HG03159 (cell line): Measurements from ENCODE around the gene MEF2D.

ENCODE experiments used
- ATAC-seq: cut with Tn5 transposase; IDR thresholded peaks from one replicate; pipeline ENCODE4 v1.9.1; 2021; ENCODE audit warnings: mild to moderate bottlenecking, moderate library complexity; ENCODE audit not compliant: unreplicated experiment

The MEF2D gene

GRCh38 chr1:156489166-156489934, 11.2 kb downstream of the MEF2D start:
- peak; percentile 20 for ATAC-seq

- ATAC-seq, result peak; percentile 45
These were observed 11.9 kb downstream of the MEF2D start for GRCh38 chr1:156488566-156489165.

- no peak for ATAC-seq
These were observed 12.7 kb downstream of the MEF2D start for GRCh38 chr1:156487862-156488261.

- no peak for ATAC-seq
These were observed 13.9 kb downstream of the MEF2D start for GRCh38 chr1:156486421-156487344.

- no peak for ATAC-seq
These were observed 14.6 kb downstream of the MEF2D start for GRCh38 chr1:156485984-156486383.

- no peak for ATAC-seq
These were observed 16.0 kb downstream of the MEF2D start for GRCh38 chr1:156484480-156485058.

GRCh38 chr1:156483397-156483796, 17.2 kb downstream of the MEF2D start:
- ATAC-seq, result no peak

GRCh38 chr1:156482276-156482675, 18.3 kb downstream of the MEF2D start:
- ATAC-seq, result no peak

- ATAC-seq, result no peak
These were observed 19.0 kb downstream of the MEF2D start for GRCh38 chr1:156481527-156481926.

GRCh38 chr1:156480411-156481192, 20.0 kb downstream of the MEF2D start:
- no peak for ATAC-seq

- ATAC-seq, result no peak
These were observed 20.6 kb downstream of the MEF2D start for GRCh38 chr1:156480016-156480370.

GRCh38 chr1:156479093-156480015, 21.2 kb downstream of the MEF2D start:
- no peak for ATAC-seq

GRCh38 chr1:156478250-156478627, 22.3 kb downstream of the MEF2D start:
- no peak for ATAC-seq

- no peak for ATAC-seq
These were observed 22.9 kb downstream of the MEF2D start for GRCh38 chr1:156477526-156478249.

GRCh38 chr1:156476501-156477298, 23.9 kb downstream of the MEF2D start:
- ATAC-seq, result no peak

- ATAC-seq, result no peak
These were observed 24.7 kb downstream of the MEF2D start for GRCh38 chr1:156475568-156476500.

GRCh38 chr1:156474966-156475365, 25.6 kb downstream of the MEF2D start:
- ATAC-seq, result no peak
